GM12872 (cell line): ENCODE results near the gene GPC6.

Source experiments
- CTCF ChIP-seq: IDR thresholded peaks from 3 replicates; pipeline ENCODE4 v1.5.1; 2011; ENCODE audit warnings: low read depth, mild to moderate bottlenecking, low read length, moderate library complexity; ENCODE audit not compliant: insufficient read depth

The GPC6 gene

GRCh38 chr13:93201992-93202558 is 24.5 kb upstream of the GPC6 start:
- TF ChIP-seq CTCF = no peak

DNA sequence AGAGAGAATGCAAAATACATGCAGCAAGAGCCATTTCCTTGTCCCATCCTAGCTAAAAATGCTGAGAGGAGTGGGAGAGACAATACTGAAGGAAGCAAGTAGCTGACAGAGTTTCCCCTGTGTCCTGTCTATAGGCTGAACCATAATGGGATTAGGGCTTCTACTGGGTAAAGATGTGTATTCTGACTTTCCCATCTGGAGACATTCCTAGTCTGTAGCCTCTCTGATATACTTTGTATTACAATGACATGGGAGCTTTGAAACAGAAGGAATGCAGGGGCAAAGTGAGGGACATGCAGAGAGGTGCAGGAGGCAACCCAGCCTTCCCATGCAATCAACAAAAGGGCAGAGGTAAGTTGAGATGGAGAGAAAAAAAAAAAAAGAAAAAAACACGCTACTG is 10.5 kb upstream of the GPC6 start:
- TF ChIP-seq CTCF = no peak

DNA sequence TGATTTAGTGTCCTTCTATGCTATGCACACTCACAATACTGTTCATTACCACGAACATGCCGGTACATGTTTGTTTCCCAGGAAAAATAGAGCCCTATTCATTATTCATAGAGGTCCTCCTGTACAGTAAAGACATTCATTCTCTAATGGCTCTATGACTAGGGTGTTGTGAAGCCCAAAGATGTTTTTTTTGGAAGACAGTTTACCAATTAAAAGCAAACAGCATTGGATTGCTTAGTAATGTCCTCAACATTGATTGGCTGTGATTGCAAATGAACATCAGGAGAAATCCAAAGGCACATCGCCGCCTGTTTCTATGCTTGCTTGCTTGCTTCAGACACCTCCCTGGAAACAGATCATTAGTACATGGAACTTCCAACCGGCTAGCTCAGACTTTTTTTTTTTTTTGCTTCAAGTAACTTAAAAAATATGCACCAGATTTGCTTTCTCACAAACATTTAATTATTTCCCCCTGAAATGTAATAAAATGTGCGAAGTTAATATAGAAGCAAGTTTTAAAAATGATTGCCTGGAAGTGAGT is 8.8 kb upstream of the GPC6 start:
- TF ChIP-seq CTCF = no peak

DNA sequence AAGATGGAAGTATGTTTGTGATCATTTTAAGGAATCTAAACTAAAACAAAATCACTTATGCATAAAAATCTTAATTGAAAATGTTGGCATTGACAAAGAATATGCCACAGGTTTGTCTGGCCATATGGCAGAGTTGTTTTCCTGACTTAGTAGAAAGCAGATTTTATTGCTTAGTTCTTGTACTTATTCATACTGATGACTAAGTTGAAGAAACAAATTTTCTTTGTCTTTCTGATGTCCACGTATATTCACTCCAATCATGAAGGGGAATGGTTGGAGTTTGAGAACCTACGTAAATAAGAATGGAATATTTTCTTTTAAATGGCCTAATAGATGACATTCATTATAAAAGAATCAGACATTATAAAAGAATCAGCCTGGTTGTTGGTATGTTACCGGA is 8.0 kb upstream of the GPC6 start:
- no peak for TF ChIP-seq CTCF

DNA sequence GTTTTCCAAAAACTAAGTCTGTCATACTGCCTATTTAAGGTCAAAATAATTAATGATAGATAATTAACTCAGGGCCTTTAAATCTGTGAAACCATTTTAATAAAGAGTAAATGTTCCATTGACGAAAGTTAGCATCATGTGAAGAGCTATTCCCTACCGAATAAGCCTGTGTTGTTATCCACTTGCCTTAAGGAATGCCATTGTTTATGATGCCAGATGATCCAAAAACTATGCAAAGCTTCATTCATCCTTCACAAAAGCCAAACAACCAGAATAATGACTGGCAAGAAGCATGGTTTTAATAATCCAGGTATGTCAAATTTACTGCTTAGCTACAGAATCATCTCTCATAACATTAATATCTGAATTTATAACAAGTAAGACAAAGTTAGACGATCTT is 6.5 kb upstream of the GPC6 start:
- TF ChIP-seq CTCF = no peak

DNA sequence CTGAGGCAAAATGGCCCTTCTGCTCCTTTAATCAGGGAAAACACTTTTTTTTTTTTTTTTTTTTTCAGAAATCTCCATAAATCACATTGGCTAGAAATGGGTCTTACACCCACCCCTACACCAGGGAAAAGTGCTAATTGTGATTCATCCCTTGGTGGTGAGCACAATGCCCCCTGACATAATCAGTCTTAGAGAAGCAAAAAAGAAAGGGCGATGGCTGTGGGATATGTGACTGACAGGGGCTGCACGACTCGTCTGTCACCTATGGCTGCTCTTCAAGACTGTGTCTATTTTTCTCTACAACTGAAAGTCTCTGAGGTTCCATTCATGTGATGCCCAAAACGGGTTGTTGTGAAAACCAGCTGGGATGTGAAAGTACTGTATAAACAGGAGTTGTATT is 3.6 kb upstream of the GPC6 start:
- no peak for TF ChIP-seq CTCF

DNA sequence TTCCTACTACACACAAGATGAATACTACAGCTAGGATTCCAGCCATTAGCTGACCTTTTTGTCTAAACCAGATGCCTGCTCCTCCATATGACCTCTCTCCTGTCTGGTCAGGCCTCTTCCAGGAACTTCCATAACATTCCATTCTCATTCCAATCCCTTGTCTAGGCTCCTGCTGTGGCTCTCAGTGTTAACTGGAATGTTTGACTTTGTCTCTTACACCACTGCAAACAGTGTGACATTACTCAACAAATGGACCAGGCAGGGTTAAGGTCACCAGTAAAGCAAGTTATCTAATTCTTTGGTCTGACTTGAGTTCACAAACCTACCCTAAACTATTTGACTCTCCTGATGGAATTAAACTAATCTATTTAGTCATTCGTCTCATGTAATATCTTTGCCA is 2.1 kb upstream of the GPC6 start:
- TF ChIP-seq CTCF = no peak
